Panc1 (cell line): ENCODE data around the gene PSMD1. TPM values are rescaled to one million over a fixed set of nuclear protein-coding genes. Genes with fewer than 3 reads are reported as not detected.
A peak's percentile ranks its signal among the peaks of the same experiment; 100 is the strongest.

ENCODE experiments used
- ATAC-seq: fragments of 200-7000 bp; cut with Tn5 transposase; 2 replicates; pipeline ENCODE4 v1.9.1; 2020; ENCODE audit warnings: mild to moderate bottlenecking, moderate library complexity
- BruUV-seq: library from RNA; stranded (reverse); fragments of 400-500 nt; replicated peaks from 2 replicates; lab custom pipeline; 2021; lab: Mats Ljungman, UMichigan
- CTCF ChIA-PET: fragments of 300-600 bp; sonication (Branson Sonifier 250); formaldehyde crosslinking; loops from one replicate; lab custom pipeline; 2022; ENCODE audit warnings: antibody characterized with exemption; lab: Charles Lee
- POLR2A ChIA-PET: fragments of 300-600 bp; sonication (Branson Sonifier 250); formaldehyde crosslinking; loops from one replicate; lab custom pipeline; 2022; ENCODE audit warnings: antibody characterized with exemption; lab: Charles Lee
- DNase-seq: peaks from one replicate; pipeline ENCODE4 v3.0.0-alpha.2; 2010; ENCODE audit warnings: low read depth, low spot score
- H3K27ac ChIP-seq: 2 replicates; pipeline ENCODE4 v1.5.1; 2011; ENCODE audit warnings: mild to moderate bottlenecking, low read length, inconsistent platforms
- H3K27me3 ChIP-seq: fragments of 200-500 bp; sonication (Bioruptor generic); 2 replicates; pipeline ENCODE4 v1.6.0; 2014; ENCODE audit warnings: low read length, inconsistent platforms; ENCODE audit not compliant: control insufficient read depth, insufficient read depth
- H3K36me3 ChIP-seq: fragments of 200-500 bp; sonication (Bioruptor generic); 2 replicates; pipeline ENCODE4 v1.5.1; 2014; ENCODE audit warnings: inconsistent platforms, mild to moderate bottlenecking, low read length, moderate library complexity; ENCODE audit not compliant: control insufficient read depth, insufficient read depth
- H3K4me1 ChIP-seq: 2 replicates; pipeline ENCODE4 v1.5.1; 2011; ENCODE audit warnings: inconsistent platforms, mild to moderate bottlenecking, low read length, moderate library complexity; ENCODE audit not compliant: control insufficient read depth, insufficient read depth
- H3K4me3 ChIP-seq, 2 experiments: 2 replicates each; pipeline ENCODE4 v1.5.1; 2011 to 2012; ENCODE audit warnings: low read depth in 2 of 2, low read length in 2 of 2, mild to moderate bottlenecking in 2 of 2, inconsistent platforms in 1 of 2, moderate library complexity in 1 of 2
- H3K9me3 ChIP-seq: fragments of 200-500 bp; sonication (Bioruptor generic); 2 replicates; pipeline ENCODE4 v1.5.1; 2014; ENCODE audit warnings: low read depth, mild to moderate bottlenecking, inconsistent platforms, low read length, moderate library complexity; ENCODE audit not compliant: control insufficient read depth, insufficient read depth
- POLR2AphosphoS5 ChIP-seq: IDR thresholded peaks from 2 replicates; pipeline ENCODE4 v1.6.1; 2012; ENCODE audit warnings: mild to moderate bottlenecking, low read depth, low read length, moderate library complexity
- SIN3A ChIP-seq: IDR thresholded peaks from 2 replicates; pipeline ENCODE4 v1.6.1; 2012; ENCODE audit warnings: low read depth, mild to moderate bottlenecking, low read length, moderate library complexity, borderline replicate concordance; ENCODE audit not compliant: insufficient read depth
- TCF7L2 ChIP-seq: IDR thresholded peaks from 2 replicates; pipeline ENCODE4 v1.6.1; 2011; ENCODE audit warnings: mild to moderate bottlenecking, low read depth, low read length, inconsistent platforms
- in situ Hi-C: cut with HindIII; loops from 2 replicates; pipeline ENCODE4 v1.10.0; 2016; ENCODE audit warnings: low sequenced_read_pairs, low pct_unique_long_range_greater_than_20kb
- intact Hi-C: fragments of 100-400 bp; cut with micrococcal nuclease; formaldehyde crosslinking; loops from one replicate; pipeline ENCODE4 v1.10.0; 2022; ENCODE audit not compliant: unreplicated experiment
- total RNA-seq: library from RNA; stranded (reverse); gene quantifications from one replicate; pipeline ENCODE4 v1.2.1, GENCODE V29; 2021; ENCODE audit not compliant: unreplicated experiment
- TF ChIP-seq, protein P1 (sequence below): fragments of 450-650 bp; IDR thresholded peaks from 2 replicates; pipeline ENCODE4 v1.5.1; 2017; ENCODE audit warnings: mild to moderate bottlenecking
- TF ChIP-seq, protein P2 (sequence below), 2 experiments: IDR thresholded peaks; 2 replicates each; pipeline ENCODE4 v1.6.1; 2011 to 2012; ENCODE audit warnings: low read depth in 2 of 2, control low read depth in 1 of 2, low read length in 1 of 2, mild to moderate bottlenecking in 1 of 2, moderate library complexity in 1 of 2; ENCODE audit not compliant: insufficient read depth in 1 of 2

Gene PSMD1
- total RNA-seq, 1 experiment from 2014 or later, result 146 TPM

- 0 out of 2 replicates have a peak, but pooled peaks have one; percentile 45 for ATAC-seq
- Histone ChIP-seq H3K4me1 (peaks cover 12% of the 10 kb centered on the region), H3K9me3 (no peaks in the 10 kb centered on the region), H3K27ac (0 out of 2 replicates have a peak overlapping the region, but pooled peaks have one; percentile 52), H3K36me3 (peaks cover 55% of the 10 kb centered on the region), H3K27me3 (no peaks in the 10 kb centered on the region), H3K4me3 (no peak overlapping the region)
- intact Hi-C loops, result no loop called here
- no peak for DNase-seq
- BruUV-seq, result no TSS peak
- in situ Hi-C loops, result no loop called here
- CTCF ChIA-PET, result no interaction called here
- TF ChIP-seq TCF7L2 (no peak), POLR2AphosphoS5 (no peak), SIN3A (no peak)
- TF ChIP-seq, protein P1, sequence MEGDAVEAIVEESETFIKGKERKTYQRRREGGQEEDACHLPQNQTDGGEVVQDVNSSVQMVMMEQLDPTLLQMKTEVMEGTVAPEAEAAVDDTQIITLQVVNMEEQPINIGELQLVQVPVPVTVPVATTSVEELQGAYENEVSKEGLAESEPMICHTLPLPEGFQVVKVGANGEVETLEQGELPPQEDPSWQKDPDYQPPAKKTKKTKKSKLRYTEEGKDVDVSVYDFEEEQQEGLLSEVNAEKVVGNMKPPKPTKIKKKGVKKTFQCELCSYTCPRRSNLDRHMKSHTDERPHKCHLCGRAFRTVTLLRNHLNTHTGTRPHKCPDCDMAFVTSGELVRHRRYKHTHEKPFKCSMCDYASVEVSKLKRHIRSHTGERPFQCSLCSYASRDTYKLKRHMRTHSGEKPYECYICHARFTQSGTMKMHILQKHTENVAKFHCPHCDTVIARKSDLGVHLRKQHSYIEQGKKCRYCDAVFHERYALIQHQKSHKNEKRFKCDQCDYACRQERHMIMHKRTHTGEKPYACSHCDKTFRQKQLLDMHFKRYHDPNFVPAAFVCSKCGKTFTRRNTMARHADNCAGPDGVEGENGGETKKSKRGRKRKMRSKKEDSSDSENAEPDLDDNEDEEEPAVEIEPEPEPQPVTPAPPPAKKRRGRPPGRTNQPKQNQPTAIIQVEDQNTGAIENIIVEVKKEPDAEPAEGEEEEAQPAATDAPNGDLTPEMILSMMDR, result no peak
- TF ChIP-seq, protein P2, sequence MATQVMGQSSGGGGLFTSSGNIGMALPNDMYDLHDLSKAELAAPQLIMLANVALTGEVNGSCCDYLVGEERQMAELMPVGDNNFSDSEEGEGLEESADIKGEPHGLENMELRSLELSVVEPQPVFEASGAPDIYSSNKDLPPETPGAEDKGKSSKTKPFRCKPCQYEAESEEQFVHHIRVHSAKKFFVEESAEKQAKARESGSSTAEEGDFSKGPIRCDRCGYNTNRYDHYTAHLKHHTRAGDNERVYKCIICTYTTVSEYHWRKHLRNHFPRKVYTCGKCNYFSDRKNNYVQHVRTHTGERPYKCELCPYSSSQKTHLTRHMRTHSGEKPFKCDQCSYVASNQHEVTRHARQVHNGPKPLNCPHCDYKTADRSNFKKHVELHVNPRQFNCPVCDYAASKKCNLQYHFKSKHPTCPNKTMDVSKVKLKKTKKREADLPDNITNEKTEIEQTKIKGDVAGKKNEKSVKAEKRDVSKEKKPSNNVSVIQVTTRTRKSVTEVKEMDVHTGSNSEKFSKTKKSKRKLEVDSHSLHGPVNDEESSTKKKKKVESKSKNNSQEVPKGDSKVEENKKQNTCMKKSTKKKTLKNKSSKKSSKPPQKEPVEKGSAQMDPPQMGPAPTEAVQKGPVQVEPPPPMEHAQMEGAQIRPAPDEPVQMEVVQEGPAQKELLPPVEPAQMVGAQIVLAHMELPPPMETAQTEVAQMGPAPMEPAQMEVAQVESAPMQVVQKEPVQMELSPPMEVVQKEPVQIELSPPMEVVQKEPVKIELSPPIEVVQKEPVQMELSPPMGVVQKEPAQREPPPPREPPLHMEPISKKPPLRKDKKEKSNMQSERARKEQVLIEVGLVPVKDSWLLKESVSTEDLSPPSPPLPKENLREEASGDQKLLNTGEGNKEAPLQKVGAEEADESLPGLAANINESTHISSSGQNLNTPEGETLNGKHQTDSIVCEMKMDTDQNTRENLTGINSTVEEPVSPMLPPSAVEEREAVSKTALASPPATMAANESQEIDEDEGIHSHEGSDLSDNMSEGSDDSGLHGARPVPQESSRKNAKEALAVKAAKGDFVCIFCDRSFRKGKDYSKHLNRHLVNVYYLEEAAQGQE (IDR thresholded peaks at IDR 0.05; ENCODE audit: insufficient read depth in 1 of 2, low read depth in 2 of 2, low read length in 1 of 2), result no peak
- POLR2A ChIA-PET, result interaction anchor here (0.6 kb wide), 1 partner anchor 23 kb away, joined by 3 read pairs; no protein-coding TSS in a partner anchor
Measured at GRCh38 chr2:231163011-231163410, 106.3 kb downstream of the PSMD1 start.

GRCh38 chr2:231163414-231164095, 106.9 kb downstream of the PSMD1 start:
- in situ Hi-C loops, result no loop called here
- DNase-seq (no peak), ATAC-seq (no peak)
- Histone ChIP-seq H3K9me3 (no peaks in the 10 kb centered on the region), H3K4me1 (peaks cover 12% of the 10 kb centered on the region), H3K36me3 (peaks cover 55% of the 10 kb centered on the region), H3K4me3 (no peak overlapping the region), H3K27me3 (no peaks in the 10 kb centered on the region), H3K27ac (0 out of 2 replicates have a peak overlapping the region, but pooled peaks have one; percentile 52)
- BruUV-seq, result TSS peak; percentile 9
- POLR2A ChIA-PET, result interaction anchor here (0.6 kb wide), 1 partner anchor 23 kb away, joined by 3 read pairs; no protein-coding TSS in a partner anchor
- TF ChIP-seq SIN3A (no peak), POLR2AphosphoS5 (no peak), TCF7L2 (no peak)
- TF ChIP-seq, protein P2 (IDR thresholded peaks at IDR 0.05; ENCODE audit: insufficient read depth in 1 of 2, low read depth in 2 of 2, low read length in 1 of 2), result no peak
- TF ChIP-seq, protein P1, result no peak
- CTCF ChIA-PET, result no interaction called here
- intact Hi-C loops, result no loop called here
